ENCODE results near the gene LCN15.

DNA sequence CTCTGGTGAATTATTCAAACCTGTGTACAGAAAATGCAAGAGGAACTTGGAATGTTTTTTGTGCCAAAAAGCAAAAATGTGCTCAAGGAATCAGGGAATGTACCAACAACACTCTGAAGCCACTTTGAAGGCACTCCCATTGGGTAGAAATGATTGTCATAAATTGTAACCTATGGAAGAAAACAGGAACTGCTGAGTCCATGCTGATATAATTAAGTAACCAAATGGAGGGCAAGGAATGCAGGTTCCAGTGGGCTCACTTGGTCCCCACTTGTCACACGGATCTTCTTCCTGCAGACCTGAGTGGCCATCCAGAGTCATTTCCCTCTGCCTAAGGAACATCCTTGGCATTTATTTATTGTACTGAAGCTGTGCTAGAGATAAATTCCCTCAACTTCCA lies 13.1 kb downstream of the LCN15 start:
- TF ChIP-seq, protein P1, sequence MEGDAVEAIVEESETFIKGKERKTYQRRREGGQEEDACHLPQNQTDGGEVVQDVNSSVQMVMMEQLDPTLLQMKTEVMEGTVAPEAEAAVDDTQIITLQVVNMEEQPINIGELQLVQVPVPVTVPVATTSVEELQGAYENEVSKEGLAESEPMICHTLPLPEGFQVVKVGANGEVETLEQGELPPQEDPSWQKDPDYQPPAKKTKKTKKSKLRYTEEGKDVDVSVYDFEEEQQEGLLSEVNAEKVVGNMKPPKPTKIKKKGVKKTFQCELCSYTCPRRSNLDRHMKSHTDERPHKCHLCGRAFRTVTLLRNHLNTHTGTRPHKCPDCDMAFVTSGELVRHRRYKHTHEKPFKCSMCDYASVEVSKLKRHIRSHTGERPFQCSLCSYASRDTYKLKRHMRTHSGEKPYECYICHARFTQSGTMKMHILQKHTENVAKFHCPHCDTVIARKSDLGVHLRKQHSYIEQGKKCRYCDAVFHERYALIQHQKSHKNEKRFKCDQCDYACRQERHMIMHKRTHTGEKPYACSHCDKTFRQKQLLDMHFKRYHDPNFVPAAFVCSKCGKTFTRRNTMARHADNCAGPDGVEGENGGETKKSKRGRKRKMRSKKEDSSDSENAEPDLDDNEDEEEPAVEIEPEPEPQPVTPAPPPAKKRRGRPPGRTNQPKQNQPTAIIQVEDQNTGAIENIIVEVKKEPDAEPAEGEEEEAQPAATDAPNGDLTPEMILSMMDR (IDR thresholded peaks at IDR 0.05; ENCODE audit: low read depth, low read length) = no peak
- TF ChIP-seq EZH2phosphoT487 (IDR thresholded peaks at IDR 0.05; ENCODE audit: low read depth) = no peak

All from OCI-LY3 (cell line).